Measurements from ENCODE around the gene NMS.

DNA sequence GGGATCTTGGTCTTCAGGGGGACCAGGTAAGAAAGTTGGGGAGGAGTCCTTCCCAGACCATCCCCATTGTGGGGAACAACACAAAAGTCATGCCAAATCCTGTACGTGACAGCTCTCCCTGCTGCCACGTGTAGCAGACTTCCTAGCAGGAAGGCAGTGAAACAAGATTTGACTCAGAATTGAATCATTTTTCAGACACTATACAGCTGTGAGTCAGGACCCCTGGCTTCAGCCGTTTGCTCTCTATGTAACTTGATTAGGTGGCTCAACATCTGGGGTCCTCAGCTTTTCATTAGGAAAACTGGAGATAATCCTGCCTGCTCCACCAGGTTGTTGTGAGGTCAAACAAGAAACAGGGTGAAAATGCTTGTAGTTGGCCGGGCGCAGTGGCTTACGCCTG is 59.6 kb downstream of the NMS start:
- TF ChIP-seq, protein P1, sequence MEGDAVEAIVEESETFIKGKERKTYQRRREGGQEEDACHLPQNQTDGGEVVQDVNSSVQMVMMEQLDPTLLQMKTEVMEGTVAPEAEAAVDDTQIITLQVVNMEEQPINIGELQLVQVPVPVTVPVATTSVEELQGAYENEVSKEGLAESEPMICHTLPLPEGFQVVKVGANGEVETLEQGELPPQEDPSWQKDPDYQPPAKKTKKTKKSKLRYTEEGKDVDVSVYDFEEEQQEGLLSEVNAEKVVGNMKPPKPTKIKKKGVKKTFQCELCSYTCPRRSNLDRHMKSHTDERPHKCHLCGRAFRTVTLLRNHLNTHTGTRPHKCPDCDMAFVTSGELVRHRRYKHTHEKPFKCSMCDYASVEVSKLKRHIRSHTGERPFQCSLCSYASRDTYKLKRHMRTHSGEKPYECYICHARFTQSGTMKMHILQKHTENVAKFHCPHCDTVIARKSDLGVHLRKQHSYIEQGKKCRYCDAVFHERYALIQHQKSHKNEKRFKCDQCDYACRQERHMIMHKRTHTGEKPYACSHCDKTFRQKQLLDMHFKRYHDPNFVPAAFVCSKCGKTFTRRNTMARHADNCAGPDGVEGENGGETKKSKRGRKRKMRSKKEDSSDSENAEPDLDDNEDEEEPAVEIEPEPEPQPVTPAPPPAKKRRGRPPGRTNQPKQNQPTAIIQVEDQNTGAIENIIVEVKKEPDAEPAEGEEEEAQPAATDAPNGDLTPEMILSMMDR (IDR thresholded peaks at IDR 0.05; ENCODE audit: low read length) = no peak
- no peak for TF ChIP-seq EZH2 (IDR thresholded peaks at IDR 0.05; ENCODE audit: borderline replicate concordance, low read length)
